Activated naive CD4-positive, alpha-beta T cell treated with anti-CD3 and anti-CD28 coated beads, Interleukin-2, amount 50 U/mL, for 72 hours (primary cell): ENCODE results near the gene IGFBP2. TPM values are rescaled to one million over a fixed set of nuclear protein-coding genes. Genes with fewer than 3 reads are reported as not detected.
A peak's percentile ranks its signal among the peaks of the same experiment; 100 is the strongest.

Experiments used
- ATAC-seq, 2 donors: fragments of 150-1000 bp; cut with Tn5 transposase; 2 replicates each; pipeline ENCODE4 v1.10.0; 2021; ENCODE audit warnings: mild to moderate bottlenecking in 2 of 2, moderate library complexity in 2 of 2
- DNase-seq, 2 donors: peaks; one replicate each; pipeline ENCODE4 v3.0.0; 2021 to 2022; ENCODE audit warnings: low spot score in 2 of 2
- H3K27ac Mint-ChIP-seq, 2 donors: one replicate each; pipeline ENCODE4 v1.8.0; 2022; ENCODE audit warnings: mild to moderate bottlenecking in 2 of 2, mixed read lengths in 2 of 2
- H3K36me3 Mint-ChIP-seq, 2 donors: one replicate each; pipeline ENCODE4 v1.8.0; 2022; ENCODE audit warnings: mixed read lengths in 2 of 2
- H3K9me3 Mint-ChIP-seq, 2 donors: one replicate each; pipeline ENCODE4 v1.8.0; 2022; ENCODE audit warnings: mixed read lengths in 2 of 2
- total RNA-seq, 2 donors: library from RNA; stranded (reverse); gene quantifications; one replicate each; pipeline ENCODE4 v1.2.3, GENCODE V29; 2022

IGFBP2 gene
- total RNA-seq, 2 donors from 2014 or later = 0.14 to 11.6 TPM

- DNase-seq (no peak), ATAC-seq (no peak)
- Mint-ChIP-seq H3K9me3 (no peaks in the 10 kb centered on the region), H3K27ac (no peak overlapping the region), H3K36me3 (no peaks in the 10 kb centered on the region)
These were observed 17.5 kb downstream of the IGFBP2 start for GRCh38 chr2:216650626-216651257.

- ATAC-seq (no peak), DNase-seq (no peak)
These were observed 18.2 kb downstream of the IGFBP2 start for GRCh38 chr2:216651351-216651881.

GRCh38 chr2:216652566-216652965 lies 19.3 kb downstream of the IGFBP2 start:
- ATAC-seq (no peak), DNase-seq (no peak)
- H3K9me3 Mint-ChIP-seq = no peaks in the 10 kb centered on the region
- no peak overlapping the region for H3K27ac Mint-ChIP-seq
- no peaks in the 10 kb centered on the region for H3K36me3 Mint-ChIP-seq

More at GRCh38 chr2:216651351-216651881, 18.2 kb downstream of the IGFBP2 start:
- Mint-ChIP-seq H3K9me3 (no peaks in the 10 kb centered on the region), H3K27ac (peak overlapping the region in 1 of 2 donors; percentile 66), H3K36me3 (no peaks in the 10 kb centered on the region)

GRCh38 chr2:216653093-216653799 lies 20.0 kb downstream of the IGFBP2 start:
- no peaks in the 10 kb centered on the region for H3K36me3 Mint-ChIP-seq
- ATAC-seq (no peak), DNase-seq (no peak)
- no peak overlapping the region for H3K27ac Mint-ChIP-seq
- H3K9me3 Mint-ChIP-seq = no peaks in the 10 kb centered on the region

GRCh38 chr2:216653931-216654365 lies 20.7 kb downstream of the IGFBP2 start:
- Mint-ChIP-seq H3K9me3 (no peaks in the 10 kb centered on the region), H3K27ac (no peak overlapping the region), H3K36me3 (no peaks in the 10 kb centered on the region)
- DNase-seq (no peak), ATAC-seq (no peak)

GRCh38 chr2:216654528-216655052 lies 21.4 kb downstream of the IGFBP2 start:
- DNase-seq = no peak
- no peak for ATAC-seq
- H3K9me3 Mint-ChIP-seq = no peaks in the 10 kb centered on the region
- H3K27ac Mint-ChIP-seq = no peak overlapping the region
- no peaks in the 10 kb centered on the region for H3K36me3 Mint-ChIP-seq

- Mint-ChIP-seq H3K36me3 (no peaks in the 10 kb centered on the region), H3K27ac (no peak overlapping the region), H3K9me3 (no peaks in the 10 kb centered on the region)
- ATAC-seq = no peak
- no peak for DNase-seq
These were observed 24.1 kb downstream of the IGFBP2 start for GRCh38 chr2:216657086-216657855.

GRCh38 chr2:216657980-216658379 lies 24.8 kb downstream of the IGFBP2 start:
- DNase-seq (no peak), ATAC-seq (no peak)
- H3K36me3 Mint-ChIP-seq = no peaks in the 10 kb centered on the region
- no peak overlapping the region for H3K27ac Mint-ChIP-seq
- no peaks in the 10 kb centered on the region for H3K9me3 Mint-ChIP-seq

GRCh38 chr2:216658757-216659156 lies 25.5 kb downstream of the IGFBP2 start:
- no peak for DNase-seq
- Mint-ChIP-seq H3K9me3 (no peaks in the 10 kb centered on the region), H3K36me3 (no peaks in the 10 kb centered on the region), H3K27ac (no peak overlapping the region)
- ATAC-seq = no peak

- Mint-ChIP-seq H3K27ac (no peak overlapping the region), H3K36me3 (no peaks in the 10 kb centered on the region), H3K9me3 (no peaks in the 10 kb centered on the region)
These were observed 26.1 kb downstream of the IGFBP2 start for GRCh38 chr2:216659276-216659675.

GRCh38 chr2:216660496-216660895 lies 27.3 kb downstream of the IGFBP2 start:
- Mint-ChIP-seq H3K27ac (no peak overlapping the region), H3K36me3 (no peaks in the 10 kb centered on the region), H3K9me3 (no peaks in the 10 kb centered on the region)
- DNase-seq (no peak), ATAC-seq (no peak)

More at GRCh38 chr2:216659276-216659675, 26.1 kb downstream of the IGFBP2 start:
- DNase-seq = no peak
- no peak for ATAC-seq

GRCh38 chr2:216661051-216661450 lies 27.8 kb downstream of the IGFBP2 start:
- no peak for ATAC-seq
- no peak overlapping the region for H3K27ac Mint-ChIP-seq
- no peak for DNase-seq
- H3K9me3 Mint-ChIP-seq = no peaks in the 10 kb centered on the region
- no peaks in the 10 kb centered on the region for H3K36me3 Mint-ChIP-seq

- H3K27ac Mint-ChIP-seq = no peak overlapping the region
- no peak for DNase-seq
- ATAC-seq = no peak
- H3K9me3 Mint-ChIP-seq = no peaks in the 10 kb centered on the region
- H3K36me3 Mint-ChIP-seq = no peaks in the 10 kb centered on the region
These were observed 28.6 kb downstream of the IGFBP2 start for GRCh38 chr2:216661639-216662375.

GRCh38 chr2:216663106-216663505 lies 29.9 kb downstream of the IGFBP2 start:
- Mint-ChIP-seq H3K9me3 (no peaks in the 10 kb centered on the region), H3K36me3 (no peaks in the 10 kb centered on the region), H3K27ac (no peak overlapping the region)
- no peak for ATAC-seq
- DNase-seq = no peak

- no peaks in the 10 kb centered on the region for H3K36me3 Mint-ChIP-seq
- no peak for ATAC-seq
- no peak overlapping the region for H3K27ac Mint-ChIP-seq
- no peaks in the 10 kb centered on the region for H3K9me3 Mint-ChIP-seq
- no peak for DNase-seq
These were observed 30.6 kb downstream of the IGFBP2 start for GRCh38 chr2:216663846-216664245.

- no peak for DNase-seq
- Mint-ChIP-seq H3K36me3 (no peaks in the 10 kb centered on the region), H3K9me3 (no peaks in the 10 kb centered on the region), H3K27ac (no peak overlapping the region)
- ATAC-seq = peak in 1 of 2 donors; percentile 9
These were observed 31.4 kb downstream of the IGFBP2 start for GRCh38 chr2:216664593-216665034.
